HG03139 (cell line): ENCODE data around the gene TMEM231.
"Not testable (repeated sequence)": the region's sequence is repeated elsewhere in the genome, so short reads cannot be mapped to it uniquely, and the experiment has no call there.

Experiments
- ATAC-seq: cut with Tn5 transposase; IDR thresholded peaks from one replicate; pipeline ENCODE4 v1.9.1; 2021; ENCODE audit not compliant: unreplicated experiment

TMEM231 gene

GRCh38 chr16:75534560-75535205 lies 21.4 kb downstream of the TMEM231 start:
- ATAC-seq: no peak

DNA sequence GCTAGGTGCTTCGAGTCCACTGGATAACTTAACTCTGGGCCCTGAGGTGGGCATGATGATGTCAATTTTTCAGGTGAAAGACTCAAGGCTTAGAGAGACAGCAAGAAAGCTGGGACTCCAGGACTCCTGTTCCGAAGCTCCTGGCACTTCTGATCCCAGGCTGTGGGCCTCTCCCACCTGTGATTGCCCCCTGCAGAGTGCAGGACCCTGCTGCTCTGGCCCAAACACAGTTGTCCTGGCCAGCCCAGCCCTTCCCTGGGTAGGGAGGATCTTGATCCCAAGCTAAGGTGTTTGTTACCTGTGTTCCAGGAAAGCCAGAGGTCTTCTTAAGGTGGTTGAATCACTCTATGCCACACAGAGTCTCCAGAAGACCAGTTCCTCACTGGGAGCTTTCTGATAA lies 23.3 kb downstream of the TMEM231 start:
- no peak for ATAC-seq

- ATAC-seq: no peak
Measured at GRCh38 chr16:75532142-75532765, 23.8 kb downstream of the TMEM231 start.

DNA sequence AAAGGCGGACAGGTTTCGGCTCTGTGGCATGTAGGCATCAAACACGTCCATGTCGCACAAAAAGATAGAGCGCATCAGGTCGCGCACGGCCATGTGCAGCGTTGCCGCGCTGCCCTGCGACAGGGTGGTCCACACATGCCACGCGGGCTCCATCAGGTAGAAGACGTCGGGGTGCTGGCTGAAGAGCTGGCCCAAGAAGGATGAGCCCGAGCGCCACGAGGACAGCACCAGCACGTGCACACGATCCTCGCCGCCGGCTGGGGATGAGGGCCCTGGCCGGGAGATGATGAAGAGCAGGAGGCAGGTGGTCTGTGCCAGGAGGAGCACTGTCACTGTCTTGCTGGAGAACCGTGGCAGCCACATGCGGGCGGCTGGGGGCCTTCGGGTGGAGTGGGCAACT lies 26.1 kb downstream of the TMEM231 start:
- ATAC-seq: no peak

DNA sequence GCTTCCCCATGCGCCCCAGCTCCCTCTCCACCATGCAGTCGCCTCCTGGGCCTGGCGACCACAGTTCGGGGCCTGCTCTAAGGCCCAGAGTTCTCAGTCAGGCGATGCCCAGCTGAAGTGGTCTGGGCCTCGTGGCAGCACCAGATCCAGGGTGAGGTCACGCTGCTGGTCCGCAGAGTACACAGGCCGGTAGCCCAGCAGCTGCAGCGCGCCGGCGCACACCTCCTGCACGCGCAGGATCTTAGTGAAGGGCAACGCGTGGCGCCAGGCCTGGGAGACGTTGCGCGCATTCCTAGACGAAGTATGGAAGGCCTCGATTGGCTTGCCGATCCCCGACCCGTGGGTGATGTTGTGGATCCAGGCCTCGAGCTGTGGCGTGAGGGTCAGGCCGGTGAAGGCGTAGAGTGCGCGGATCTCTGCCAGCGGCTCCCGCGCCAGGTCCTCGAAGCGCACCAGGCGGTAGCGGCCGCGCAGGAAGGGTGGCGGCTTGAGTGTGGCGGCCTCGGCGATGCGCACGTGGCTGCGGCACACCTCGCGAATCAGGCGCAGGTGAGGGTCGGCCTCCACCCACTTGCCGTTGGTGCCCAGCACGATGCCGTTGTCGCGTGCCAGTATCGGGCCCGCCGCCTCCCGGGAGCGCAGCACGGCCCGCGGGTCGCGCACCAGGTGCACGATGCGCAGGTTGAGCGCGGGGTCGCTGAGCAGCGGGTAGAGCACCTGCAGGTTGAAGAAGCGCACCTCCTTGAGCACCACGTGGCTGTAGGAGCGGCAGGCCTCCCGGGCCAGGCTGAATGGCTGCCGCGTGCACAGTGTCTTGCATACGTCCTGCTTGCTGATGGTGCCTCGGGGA lies 26.8 kb downstream of the TMEM231 start:
- ATAC-seq: no peak

GRCh38 chr16:75527825-75528299 lies 28.2 kb downstream of the TMEM231 start:
- ATAC-seq: no peak

- no peak for ATAC-seq
Measured at GRCh38 chr16:75526032-75526790, 29.8 kb downstream of the TMEM231 start.

GRCh38 chr16:75519175-75519574 lies 36.9 kb downstream of the TMEM231 start:
- ATAC-seq: no peak

GRCh38 chr16:75516189-75516966 lies 39.7 kb downstream of the TMEM231 start:
- ATAC-seq: not testable (repeated sequence)

DNA sequence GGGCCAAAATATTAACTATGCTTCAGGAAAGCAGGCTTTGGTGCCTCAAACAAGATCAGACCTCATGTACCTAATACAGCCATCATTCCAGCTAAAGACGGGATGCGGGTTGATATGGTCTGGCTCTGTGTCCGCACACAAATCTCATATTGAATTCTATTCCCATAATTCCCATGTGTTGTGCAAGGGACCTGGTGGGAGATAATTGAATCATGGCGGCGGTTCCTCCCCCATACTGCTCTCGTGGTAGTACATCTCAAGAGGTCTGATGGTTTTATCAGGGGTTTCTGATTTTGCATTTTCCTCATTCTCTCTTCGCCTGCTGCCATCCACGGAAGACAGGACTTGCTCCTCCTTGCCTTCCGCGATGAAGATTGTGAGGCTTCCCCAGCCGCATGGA lies 41.8 kb downstream of the TMEM231 start:
- ATAC-seq: no peak

GRCh38 chr16:75506574-75506973 lies 49.5 kb downstream of the TMEM231 start:
- no peak for ATAC-seq

DNA sequence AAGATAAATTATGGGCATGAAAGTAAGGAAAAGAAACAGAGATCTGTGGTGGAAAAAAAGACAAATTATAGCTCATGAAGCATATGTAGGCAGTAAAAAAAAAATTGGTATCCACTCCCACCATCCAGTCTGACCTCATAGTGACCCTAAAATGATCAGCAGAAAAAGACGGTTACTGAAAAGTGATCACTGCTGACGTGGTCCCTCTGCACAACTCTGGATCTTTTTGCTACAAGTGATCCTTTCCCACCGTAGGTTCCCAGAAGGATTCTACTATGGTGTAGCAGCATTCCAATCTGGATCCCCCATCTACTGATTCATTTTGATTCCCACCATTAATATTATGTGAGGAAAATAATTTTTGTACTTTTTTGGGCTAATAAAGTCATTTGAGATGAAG lies 49.9 kb downstream of the TMEM231 start:
- no peak for ATAC-seq

DNA sequence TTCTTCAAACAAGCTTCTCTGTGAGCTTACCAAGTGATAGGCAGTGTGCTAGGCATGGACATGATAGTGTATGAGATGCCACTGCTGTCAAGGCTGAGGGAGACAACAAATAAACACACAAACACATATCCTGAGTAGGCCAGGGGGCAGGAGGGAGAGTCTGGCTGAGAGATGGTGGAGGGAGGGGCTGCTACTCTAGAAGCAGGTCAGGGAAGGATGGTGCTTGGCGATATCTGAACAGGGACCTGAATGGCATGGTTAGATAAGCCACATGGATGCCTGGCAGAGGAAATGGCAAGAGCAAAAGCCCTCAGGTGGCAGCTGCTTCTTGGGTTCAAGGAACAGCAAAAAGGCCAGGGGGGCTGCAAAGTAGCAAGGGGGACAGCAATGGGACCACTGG lies 52.3 kb downstream of the TMEM231 start:
- ATAC-seq: no peak

GRCh38 chr16:75502916-75503605 lies 53.0 kb downstream of the TMEM231 start:
- ATAC-seq: no peak

- not testable (repeated sequence) for ATAC-seq
Measured at GRCh38 chr16:75501820-75502219, 54.2 kb downstream of the TMEM231 start.

- no peak for ATAC-seq
Measured at GRCh38 chr16:75501359-75501758, 54.7 kb downstream of the TMEM231 start.

GRCh38 chr16:75498605-75499322 lies 57.3 kb downstream of the TMEM231 start:
- ATAC-seq: not testable (repeated sequence)

DNA sequence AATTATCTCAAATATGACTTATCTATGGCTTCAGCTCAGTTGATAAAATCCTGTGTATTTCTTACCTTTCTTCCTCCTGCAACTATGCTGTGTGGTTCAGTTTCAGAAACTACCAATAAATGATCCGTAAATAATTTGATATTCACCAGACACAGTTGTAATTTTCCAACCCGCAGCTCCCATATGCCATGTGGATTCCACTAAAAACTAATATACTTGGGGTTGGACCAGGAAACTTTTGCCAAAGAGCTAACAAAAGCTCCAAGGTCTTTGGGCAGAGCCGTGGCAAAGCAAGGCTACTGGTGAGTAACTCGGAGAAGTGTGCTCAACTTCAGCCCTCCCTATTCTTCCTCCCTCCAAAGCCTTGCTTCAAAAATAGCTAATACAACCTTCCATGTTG lies 58.5 kb downstream of the TMEM231 start:
- ATAC-seq: no peak

GRCh38 chr16:75495076-75495674 lies 60.9 kb downstream of the TMEM231 start, which contains the start of gene CHST6:
Gene CHST6, minus strand, starts transcription at chr16:75495441. Its CDS starts 15,613 bp downstream, at chr16:75479828.
- peak; percentile 72 for ATAC-seq
